ENCODE results near the gene CAPS.
A peak's percentile ranks its signal among the peaks of the same experiment; 100 is the strongest.

Gene CAPS

DNA sequence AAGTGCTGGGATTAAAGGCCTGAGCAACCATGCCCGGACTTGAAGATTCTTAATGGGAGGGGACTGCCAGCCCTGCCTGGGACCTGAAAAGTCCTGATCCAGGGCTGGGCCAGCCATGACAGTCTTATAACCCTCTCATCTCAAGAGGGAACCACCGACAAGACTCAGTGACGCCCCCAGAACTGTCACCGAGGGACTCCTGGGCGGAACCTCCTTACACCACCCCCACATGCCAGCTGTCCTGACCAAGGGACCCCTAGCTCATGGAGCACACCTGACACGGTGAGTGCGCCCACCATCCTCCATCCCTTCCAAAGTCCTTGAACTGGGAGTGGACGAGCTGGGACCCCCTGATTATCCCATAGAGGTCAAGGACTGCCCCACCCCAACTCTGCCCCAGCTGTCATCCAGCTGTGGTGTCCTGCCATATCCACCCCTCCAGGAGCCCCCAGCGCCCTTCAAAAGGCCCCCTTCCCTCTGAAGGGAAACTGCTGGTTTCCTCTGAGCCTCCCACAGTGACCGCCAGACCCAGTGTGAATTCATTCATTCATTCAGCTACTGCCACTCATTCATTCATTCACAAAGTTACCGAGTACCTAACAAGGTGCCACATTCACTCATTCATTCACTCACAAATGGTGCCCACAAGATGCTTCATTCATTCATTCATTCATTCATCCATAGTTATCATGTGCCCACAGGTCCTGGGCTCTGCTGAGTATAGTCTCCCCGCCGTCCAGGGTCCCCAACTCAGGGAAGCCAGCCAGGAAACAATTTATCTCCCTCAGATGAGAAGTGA, 14.1 kb upstream of the CAPS start:
- no peak for TF ChIP-seq ZFX (IDR thresholded peaks at IDR 0.05)
- TF ChIP-seq, protein P1, sequence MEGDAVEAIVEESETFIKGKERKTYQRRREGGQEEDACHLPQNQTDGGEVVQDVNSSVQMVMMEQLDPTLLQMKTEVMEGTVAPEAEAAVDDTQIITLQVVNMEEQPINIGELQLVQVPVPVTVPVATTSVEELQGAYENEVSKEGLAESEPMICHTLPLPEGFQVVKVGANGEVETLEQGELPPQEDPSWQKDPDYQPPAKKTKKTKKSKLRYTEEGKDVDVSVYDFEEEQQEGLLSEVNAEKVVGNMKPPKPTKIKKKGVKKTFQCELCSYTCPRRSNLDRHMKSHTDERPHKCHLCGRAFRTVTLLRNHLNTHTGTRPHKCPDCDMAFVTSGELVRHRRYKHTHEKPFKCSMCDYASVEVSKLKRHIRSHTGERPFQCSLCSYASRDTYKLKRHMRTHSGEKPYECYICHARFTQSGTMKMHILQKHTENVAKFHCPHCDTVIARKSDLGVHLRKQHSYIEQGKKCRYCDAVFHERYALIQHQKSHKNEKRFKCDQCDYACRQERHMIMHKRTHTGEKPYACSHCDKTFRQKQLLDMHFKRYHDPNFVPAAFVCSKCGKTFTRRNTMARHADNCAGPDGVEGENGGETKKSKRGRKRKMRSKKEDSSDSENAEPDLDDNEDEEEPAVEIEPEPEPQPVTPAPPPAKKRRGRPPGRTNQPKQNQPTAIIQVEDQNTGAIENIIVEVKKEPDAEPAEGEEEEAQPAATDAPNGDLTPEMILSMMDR (conservative IDR thresholded peaks at IDR 0.05): no peak
- no peak overlapping the region for H3K27ac ChIP-seq

DNA sequence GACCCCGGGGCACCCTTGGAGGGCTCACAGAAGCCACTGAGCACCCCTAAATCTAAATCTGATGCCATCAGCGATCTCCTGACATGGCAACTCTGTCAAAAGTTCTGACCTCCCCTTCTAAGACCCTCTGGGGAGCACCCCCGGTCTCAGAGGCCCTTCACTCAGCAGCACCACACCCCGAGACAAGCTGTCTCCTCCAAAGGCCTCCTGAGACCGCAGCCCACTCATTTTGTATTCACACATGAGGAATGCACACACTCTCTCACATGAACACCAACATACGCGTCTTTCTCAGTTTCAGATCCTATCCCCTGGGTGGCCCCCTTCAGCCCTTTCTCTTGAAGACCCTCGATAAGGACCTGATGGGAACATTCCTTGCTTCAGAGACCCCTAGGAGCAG, 13.1 kb upstream of the CAPS start:
- no peak overlapping the region for H3K27ac ChIP-seq
- no peak for TF ChIP-seq ZFX (IDR thresholded peaks at IDR 0.05)
- TF ChIP-seq, protein P1 (conservative IDR thresholded peaks at IDR 0.05): no peak

DNA sequence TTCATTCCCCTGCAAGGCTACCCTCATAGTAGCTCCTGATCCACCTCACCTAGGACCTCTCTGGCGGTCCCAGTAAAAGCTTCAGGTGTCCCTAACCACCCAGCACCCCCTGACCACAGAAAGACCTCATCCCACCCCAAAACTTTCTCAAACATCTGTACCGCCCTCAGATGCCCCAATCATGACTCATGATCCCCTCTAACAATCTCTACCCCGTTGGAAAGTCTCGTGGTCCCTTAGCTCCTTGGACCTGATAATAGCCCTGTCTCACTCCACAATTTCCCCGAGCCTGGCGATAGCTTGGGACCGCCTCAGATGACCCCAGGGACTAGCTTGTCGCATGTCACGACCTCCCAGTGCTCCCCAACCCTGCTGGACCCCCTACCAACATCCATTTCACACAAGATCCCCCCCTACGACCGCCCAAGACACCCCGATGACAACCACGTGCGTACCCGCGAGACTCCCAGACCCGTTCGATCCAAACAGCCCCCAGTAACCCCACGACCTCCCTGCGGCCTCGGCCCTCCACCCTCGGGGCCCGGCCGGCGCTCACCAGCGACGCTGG, 10.9 kb upstream of the CAPS start:
- peak overlapping the region; percentile 94 for H3K27ac ChIP-seq

DNA sequence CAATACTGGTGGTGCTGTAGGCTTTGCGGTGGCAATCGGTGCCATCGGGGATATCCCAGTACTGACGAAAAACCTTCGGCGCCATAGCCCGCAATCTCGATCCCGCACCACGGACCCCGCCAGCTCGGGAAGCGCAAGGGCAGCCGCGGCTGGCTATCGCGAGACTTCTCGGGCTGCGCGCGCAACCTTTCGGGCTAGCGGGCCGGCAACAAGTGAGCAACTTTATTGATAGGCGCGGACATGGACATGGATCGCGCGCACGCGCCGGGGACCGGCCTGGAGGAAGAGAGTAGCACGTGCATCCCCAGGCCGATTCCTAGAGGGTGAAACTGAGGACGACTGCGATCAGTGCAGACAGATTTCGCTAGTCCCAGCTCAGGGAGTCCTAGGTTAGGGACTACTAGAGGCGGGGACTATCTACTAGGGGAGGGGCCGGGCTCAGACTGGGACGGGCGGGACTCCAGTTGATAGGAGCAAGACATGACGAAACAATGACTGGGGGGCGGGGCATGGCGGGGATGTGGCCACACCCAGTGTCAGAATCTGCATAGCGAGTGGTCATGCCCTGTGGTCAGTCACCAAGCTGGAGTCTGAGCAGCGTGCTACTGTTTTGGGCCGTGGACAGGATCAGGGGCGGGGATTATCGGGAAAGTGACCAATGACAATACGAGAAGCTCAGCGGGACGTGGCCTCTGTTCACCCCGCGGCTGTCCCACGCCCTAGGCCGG, 10.3 kb upstream of the CAPS start, which contains the start of gene NDUFA11:
NDUFA11 (minus strand) TSS at position 167 of the 728 bp plus-strand sequence; CDS start at position 85, 82 bp downstream.
- peak within 1 kb of the TSS; percentile 94 for H3K27ac ChIP-seq
- TF ChIP-seq ZFX (IDR thresholded peaks at IDR 0.05): peak; percentile 65; the same call in 1 of the 2 replicates
- TF ChIP-seq, protein P1 (conservative IDR thresholded peaks at IDR 0.05): no peak

More for the DNA sequence above, 10.9 kb upstream of the CAPS start:
- no peak for TF ChIP-seq ZFX (IDR thresholded peaks at IDR 0.05)
- TF ChIP-seq, protein P1 (conservative IDR thresholded peaks at IDR 0.05): no peak

DNA sequence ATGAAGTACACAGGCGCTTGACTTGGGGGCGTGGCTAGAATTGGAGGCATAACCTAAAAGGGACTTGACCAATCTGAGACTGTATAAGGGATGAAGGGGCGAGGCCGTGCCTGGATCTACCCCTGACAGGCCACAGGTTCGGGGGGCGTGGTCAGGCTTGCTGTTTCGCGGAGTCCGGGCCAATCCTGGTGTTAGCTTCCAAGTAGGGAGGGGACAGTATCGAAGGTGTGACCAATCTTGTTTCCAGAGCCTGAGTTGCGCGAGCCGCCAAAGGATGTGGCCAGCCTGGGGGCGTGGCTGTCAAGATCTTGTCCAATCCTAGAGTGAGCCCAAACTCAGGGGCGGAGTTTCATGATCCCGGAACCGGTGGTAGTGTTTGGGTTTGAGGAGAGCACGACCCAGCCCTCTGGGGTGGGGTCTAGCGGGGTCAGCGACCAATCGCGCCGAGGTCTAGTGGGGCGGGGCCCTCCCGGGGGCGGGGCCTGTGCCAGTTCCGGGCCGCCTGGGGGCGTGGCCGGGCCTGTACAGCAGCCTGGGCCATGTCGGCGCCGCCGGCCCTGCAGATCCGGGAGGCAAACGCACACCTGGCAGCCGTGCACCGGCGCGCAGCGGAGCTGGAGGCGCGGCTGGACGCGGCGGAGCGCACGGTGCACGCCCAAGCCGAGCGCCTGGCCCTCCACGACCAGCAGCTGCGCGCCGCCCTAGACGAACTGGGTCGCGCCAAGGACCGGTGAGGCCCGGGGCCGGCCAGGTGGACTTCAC, 9.5 kb upstream of the CAPS start, which contains the start of gene VMAC:
VMAC (plus strand) TSS at position 521 of the 762 bp plus-strand sequence; CDS start at position 540, 19 bp downstream.
- peak; percentile 76; the same call in 1 of the 2 replicates for TF ChIP-seq ZFX (IDR thresholded peaks at IDR 0.05)
- TF ChIP-seq, protein P1 (conservative IDR thresholded peaks at IDR 0.05): no peak
- peak within 1 kb of the TSS; percentile 94 for H3K27ac ChIP-seq

DNA sequence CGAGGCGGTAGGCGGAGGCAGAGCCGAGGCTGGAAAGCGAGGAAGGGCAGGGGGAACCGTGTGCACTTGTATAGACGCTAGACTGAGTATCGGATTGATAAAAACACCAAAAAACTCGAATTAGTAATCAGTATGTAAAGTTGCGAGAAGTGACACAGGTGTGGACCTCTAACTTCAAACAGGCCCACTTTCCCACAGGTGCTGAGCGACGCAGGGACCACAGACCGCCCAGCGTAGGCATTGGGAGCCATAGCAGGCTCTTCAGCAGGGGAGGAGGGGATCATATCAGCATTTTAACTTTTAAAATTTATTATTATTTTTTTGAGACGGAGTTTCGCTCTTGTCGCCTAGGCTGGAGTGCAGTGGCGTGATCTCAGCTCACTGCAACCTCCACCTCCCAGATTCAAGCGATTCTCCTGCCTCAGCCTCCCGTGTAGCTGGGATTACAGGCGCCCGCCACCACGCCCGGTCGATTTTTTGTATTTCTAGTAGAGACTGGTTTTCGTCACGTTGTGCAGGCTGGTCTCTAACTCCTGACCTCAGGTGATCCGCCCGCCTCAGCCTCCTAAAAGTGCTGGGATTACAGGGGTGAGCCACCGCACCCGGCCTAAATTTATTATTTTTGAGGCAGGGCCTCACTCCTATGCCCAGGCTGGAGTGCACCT, 8.8 kb upstream of the CAPS start:
- H3K27ac ChIP-seq: peak overlapping the region; percentile 82
- TF ChIP-seq, protein P1 (conservative IDR thresholded peaks at IDR 0.05): no peak
- 0 out of 2 replicates have a peak, but pooled peaks have one; percentile 61 for TF ChIP-seq ZFX (IDR thresholded peaks at IDR 0.05)
